ENCODE data around the gene PRR23C.
"Not testable (repeated sequence)": the region's sequence is repeated elsewhere in the genome, so short reads cannot be mapped to it uniquely, and the experiment has no call there.

- TF ChIP-seq CTCF (conservative IDR thresholded peaks at IDR 0.05 in 1 of 2, IDR thresholded peaks at IDR 0.05 in 1 of 2; ENCODE audit: low read depth in 1 of 2, low read length in 2 of 2); EZH2 (IDR thresholded peaks at IDR 0.05; ENCODE audit: low read length, missing control alignments): not testable (repeated sequence)
Measured at GRCh38 chr3:139030576-139030975, 14.1 kb downstream of the PRR23C start.

Data from fibroblast of lung (primary cell).